HG03066 (cell line): ENCODE measurements around the gene CADPS.

Experiments
- ATAC-seq: cut with Tn5 transposase; IDR thresholded peaks from one replicate; pipeline ENCODE4 v1.9.1; 2021; ENCODE audit warnings: low read depth; ENCODE audit not compliant: unreplicated experiment

The CADPS gene

DNA sequence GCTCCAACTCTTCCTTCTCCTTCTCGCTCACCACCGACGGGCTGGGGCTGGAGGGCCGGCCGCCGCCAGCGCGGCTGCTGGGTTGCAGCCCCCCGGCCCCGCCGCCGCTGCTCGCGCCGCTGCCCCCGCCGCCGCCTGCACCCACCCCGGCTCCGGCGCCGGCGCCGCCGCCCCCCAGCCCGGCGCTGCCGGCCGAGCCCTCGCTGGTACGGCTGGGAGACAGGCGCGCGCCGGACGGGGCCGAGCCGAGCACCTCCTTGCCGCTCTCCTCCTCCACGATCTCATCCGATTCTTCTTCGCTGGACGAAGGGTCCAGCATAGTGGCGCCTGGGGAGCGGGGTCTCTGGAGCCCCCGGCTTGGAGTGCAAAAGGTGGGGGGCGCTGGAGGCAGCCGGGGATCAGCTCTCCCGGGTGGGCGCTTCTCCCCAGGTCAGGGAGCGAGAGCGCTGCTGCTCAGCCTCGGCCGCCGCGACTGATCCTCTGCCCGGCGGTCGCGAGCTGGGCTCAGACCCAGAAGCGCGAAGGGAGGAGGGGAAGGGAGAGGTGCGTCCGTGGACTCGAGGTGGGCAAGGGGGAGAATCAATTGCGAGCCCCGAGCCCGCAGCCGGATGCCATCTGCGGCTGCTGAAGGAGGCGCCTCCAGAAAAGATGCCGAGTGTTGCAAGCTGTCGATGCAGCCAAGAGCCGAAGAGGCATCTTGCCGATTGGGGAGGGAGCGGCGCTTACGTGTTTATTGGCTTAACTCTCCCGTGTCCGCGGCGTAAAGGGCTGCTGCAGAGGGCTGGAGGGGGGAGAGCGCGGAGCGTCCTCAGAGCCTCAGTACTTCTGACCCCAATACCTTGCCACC is at the start of gene CADPS:
TSS of gene CADPS (minus strand) at position 706 of the 847 bp plus-strand sequence. CDS start at position 319, 387 bp downstream.
- no peak for ATAC-seq

DNA sequence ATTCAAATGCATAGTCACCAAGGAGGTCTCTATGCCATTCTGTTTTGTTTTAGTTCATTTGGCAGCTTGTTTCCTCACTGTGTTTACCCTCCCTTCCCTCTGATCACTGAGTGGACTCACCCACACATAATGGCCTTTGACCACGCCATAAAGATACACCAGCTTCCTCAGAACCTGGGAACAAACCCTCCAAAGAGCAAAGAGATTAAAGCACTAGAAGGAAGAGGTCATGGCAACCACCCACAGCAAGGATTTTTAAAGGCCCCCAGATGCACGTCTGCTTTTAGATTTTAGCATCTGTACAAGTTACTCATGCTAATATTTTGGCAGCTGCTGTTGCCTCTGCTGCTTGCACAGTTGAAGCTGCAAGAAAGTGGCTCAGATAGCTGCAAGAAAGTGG is 47.9 kb upstream of the CADPS start:
- no peak for ATAC-seq

DNA sequence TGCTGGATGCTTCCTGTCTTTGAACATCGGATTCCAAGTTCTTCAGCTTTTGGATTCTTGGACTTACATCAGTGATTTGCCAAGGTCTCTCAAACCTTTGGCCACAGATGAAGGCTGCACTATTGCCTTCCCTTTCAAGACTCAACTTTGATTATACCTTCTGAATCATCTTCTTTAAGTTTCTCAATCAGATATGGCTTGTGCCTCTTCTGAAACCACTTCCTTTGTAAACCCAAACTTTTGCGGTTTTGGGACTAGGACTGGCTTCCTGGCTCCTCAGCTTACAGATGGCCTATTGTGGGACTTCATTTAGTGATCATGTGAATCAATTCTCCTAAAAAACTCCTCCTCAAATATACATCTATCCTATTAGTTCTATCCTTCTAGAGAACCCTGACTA is 47.1 kb upstream of the CADPS start:
- ATAC-seq, result no peak

DNA sequence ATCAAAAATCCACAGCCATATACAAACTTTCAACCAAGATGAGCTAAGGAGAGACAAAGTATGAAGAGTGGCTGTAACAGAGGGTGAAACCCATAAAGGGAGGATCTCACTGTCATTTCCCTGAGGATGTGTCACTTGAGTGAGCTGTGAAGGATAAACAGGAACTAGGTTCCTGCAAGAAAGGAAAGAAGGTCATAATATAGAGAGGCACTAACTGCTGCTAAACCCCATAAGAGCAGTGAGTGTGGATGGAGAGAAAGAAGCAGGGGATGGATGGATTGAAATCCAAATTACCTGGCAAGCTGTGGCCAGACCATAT is 45.2 kb upstream of the CADPS start:
- ATAC-seq, result no peak

DNA sequence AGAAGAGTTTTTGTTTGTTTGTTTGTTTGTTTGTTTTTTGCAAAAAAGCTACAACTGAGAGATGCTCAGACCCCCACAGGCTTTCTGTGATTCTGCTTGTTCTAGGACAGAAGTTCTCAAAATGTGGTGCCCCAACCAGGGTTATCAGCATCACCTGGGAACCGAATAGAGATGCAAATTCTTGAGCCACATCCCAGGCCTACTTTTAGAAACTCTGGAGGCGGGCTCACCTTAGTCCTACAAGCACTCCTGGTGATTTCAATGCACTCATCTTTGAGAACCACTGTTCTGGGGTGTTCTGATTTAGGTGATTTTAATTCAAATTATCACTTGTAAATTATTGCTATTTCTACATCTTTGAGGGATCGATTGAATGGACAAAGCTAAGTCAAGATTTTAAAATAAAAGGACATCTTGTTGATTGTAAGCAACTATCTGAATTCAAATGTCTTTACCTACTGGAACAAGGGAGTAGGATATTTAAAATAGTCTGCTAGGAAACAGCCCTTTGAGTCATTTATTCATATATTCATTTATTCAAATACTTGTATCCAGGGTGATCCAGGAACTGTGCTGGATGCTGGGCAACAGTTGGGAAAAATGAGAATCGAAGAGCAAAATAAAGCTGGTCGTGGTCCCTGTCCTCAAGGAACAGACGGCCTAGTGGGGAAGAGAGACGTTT is 44.7 kb upstream of the CADPS start:
- ATAC-seq, result no peak

DNA sequence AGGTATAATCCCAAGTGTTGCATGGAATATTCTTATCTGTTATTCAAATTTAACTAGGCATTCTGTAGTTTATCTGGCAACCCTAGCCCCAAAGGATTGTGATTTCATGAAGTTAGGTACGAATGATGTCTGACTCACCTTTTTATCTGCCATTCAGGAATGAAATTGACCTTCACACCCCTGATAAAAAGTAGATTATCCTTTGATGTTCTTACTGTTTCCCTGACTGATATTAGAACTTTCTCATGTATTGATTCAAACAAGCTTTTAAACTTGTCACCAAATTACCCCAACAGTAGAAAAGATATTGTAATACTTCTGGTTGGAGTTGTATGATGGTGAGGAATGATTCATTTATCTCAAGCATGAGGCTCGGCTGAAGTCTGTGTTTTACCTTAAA is 43.6 kb upstream of the CADPS start:
- no peak for ATAC-seq

DNA sequence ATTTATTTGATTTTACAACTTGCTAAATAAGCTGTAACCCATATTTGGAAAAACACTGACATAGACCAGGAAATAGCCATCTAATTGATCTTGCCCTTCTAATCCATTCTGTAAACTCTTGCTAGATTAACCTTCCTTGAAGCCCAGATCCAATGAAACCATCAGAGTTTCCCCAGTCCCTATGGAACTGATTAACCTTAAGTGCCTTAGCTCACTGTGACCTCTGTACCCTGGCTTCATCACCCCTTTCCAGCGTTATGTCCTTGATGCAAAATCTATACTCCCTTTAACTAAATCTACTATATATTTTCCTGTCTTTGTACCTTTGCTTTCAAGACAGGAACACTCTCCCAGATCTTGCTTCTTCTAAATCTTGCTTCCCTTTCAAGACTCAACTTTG is 42.9 kb upstream of the CADPS start:
- no peak for ATAC-seq

DNA sequence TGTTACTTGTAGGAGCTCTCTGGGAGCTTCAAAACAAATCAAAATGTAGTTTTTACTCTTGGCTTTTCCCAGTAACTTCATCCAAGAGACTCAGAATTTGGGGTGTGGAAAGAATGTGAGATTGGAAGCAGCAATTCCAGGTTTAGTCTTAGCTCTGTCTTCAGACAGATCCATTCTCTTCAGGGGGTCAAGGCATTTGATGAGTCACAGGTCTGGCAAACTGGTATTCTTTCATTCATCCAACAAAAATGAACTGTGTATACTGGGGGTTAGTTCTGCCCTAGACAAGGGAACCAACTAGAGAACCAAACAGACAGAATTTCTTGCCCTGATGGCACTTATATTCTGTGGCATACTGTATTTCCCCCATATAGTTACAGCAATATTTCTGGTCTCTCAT is 36.3 kb upstream of the CADPS start:
- ATAC-seq, result no peak

DNA sequence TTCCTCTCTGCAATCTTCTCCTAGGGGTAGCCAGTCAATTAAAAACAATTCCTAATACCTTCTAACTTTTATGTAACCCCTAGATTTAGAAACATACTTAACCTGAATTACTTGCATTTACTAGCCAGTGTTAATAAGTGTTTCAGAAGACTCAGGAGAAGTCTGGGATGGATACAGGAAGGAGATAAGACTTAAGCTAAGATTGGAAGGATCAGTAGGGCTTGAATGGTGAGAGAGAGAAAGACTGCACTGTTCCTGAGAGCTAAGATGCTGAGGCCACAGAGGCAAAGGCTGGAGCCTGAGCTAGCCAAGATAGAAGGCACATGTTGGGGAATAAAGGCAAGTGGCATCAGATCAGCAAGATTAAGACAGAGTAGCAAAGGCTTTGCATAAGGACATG is 30.1 kb upstream of the CADPS start:
- ATAC-seq, result no peak

DNA sequence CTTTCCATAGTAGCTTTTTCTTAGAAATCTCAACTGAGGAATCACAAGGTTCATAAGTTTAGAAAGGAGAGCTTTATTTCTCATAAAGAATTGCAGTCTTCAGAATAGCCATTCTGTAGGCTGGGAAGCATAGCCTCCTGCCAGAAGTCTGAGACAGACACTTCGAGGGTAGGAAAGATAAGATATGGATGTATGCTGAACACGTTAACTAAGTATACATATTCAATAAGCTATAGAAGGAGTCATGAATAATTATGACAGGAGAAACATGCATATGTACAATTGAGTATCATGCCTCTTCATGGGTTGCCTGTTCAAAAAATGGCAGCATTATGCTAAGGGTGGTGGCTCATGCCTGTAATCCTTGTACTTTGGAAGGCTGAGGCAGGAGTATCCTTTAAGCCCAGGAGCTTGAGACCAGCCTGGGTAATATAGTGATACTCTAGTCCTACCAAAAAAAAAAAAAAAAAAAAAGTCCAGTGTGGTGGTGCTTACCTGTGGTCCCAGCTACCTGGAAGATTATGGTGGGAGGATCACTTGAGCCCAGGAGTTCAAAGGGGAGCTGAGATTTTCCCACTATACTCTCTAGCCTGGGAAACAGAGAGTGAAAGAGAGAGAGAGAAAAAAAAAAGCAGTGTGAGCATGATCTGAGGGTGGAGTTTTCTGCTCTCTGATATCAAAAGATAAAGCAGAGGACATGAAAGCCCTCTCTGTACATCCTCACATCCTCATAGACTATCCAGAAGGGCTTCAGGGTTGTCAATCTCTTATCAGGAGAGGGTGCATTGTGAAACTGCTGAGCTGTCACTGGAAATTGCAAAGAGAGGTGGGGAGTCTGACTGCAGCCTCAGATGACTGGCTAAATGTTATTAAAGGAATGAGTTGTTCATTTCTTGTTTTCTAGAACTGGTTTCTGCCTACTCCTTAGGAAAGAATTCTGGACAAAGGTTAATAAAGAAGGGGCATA is 23.6 kb upstream of the CADPS start:
- no peak for ATAC-seq

DNA sequence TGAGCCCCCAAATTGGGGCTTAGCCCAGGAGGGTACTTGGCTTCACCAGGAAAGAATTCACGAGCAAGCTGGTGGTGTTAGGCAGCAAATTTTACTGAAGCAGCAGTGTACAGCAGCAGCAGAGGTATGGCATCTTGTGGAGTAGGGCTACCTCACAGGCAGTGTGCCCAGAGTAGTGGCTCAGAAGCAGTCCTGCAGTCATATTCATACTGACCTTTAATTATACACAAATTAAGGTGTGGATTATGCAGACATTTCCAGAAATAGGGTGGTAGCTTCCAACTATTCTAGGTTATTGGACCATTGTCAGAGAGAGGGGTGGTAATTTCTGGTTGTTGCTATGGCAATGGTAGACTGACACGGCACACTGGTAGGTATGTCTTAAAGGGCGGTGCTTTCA is 20.7 kb upstream of the CADPS start:
- ATAC-seq, result no peak

DNA sequence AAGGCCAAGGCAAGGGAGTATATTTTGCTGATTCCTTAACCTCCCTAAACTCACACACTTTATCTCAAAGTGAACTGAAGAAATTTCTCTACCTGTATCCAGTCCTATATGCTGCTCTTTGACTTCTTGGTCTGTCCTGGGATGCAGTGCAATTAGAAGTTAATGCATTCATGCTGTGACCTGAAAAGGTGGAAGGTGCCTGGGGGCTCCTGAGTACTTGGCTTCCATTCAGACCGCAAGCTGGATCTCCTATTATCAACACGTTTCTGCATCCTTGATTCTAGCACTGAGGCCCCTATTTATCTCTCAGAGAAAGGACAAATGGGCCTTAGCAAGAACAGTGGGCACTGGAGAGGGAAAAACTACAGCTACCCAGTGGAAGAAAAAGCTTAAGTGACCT is 17.7 kb upstream of the CADPS start:
- ATAC-seq, result no peak

DNA sequence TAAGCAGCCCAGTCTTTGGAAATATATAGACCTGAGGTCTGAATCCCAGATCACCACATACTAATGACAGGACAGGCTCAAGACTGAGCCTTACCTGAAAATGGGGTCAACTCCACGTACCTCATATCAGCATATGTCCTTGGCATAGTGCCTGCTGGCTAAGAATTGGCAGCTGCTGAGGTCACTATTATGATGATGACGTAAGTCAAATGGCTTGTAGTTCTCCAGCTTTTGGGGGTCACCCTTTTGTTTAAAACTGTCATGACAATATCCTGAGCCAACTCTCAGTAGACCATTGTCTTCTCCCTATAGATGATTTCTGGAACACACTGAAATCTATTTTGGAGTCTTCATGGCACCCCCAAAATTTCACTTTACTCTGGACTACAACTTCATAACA is 16.8 kb upstream of the CADPS start:
- ATAC-seq, result no peak

DNA sequence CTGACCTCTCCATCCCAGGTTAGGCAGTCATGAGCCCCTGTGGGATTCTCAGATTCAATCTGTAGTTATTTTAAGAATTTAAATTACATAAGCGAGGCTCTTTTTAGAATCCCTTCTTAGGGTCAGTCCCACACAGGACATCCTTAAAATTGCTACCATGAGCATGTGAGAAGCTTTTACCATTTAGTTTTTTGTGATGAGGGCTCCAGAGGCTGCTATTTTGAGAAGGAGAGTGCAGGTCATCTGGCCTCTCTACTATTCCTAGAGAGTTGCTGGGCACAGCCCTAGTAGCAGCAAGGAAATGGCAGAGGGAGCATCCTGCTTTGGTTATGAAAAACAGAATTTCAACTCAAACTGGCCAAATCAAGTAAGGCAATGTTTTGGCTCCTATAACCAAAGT is 13.6 kb upstream of the CADPS start:
- no peak for ATAC-seq

DNA sequence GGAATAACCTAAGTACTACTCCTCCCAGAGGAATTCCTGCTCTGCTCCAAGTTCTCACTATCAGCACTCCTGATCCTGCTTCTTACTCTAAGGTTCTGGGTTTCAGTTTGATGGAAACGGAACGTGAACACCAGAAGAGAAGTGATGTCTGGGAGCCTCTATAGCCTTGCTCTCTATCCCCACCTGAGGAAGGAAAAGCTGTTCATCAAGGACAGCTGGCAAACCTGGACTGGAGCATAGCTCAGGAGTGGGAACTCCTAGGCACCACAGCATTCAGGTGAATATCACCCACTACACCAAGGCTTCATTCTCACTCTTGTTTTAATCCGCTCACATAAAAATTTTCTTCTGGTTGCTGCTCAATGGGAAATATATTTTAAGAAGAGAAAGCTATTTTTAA is 13.0 kb upstream of the CADPS start:
- no peak for ATAC-seq

DNA sequence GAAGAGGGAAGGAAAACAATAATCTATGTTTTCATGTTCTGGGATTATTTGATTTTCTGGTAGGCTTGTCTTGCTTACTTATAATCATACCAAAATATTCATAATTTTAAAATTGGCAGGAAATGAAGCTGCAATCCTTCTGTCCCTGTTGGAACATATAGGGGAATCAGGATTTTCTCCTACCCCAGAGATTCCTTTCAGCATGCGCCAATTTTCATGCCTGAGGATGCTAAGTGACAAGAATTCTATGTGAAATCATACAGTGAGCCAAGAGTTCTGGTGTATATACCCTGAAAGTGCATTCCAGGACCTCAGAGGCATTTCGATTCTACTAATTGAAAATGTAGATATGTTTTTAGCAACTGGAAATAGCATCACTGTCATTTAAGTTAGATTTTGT is 9.9 kb upstream of the CADPS start:
- no peak for ATAC-seq

DNA sequence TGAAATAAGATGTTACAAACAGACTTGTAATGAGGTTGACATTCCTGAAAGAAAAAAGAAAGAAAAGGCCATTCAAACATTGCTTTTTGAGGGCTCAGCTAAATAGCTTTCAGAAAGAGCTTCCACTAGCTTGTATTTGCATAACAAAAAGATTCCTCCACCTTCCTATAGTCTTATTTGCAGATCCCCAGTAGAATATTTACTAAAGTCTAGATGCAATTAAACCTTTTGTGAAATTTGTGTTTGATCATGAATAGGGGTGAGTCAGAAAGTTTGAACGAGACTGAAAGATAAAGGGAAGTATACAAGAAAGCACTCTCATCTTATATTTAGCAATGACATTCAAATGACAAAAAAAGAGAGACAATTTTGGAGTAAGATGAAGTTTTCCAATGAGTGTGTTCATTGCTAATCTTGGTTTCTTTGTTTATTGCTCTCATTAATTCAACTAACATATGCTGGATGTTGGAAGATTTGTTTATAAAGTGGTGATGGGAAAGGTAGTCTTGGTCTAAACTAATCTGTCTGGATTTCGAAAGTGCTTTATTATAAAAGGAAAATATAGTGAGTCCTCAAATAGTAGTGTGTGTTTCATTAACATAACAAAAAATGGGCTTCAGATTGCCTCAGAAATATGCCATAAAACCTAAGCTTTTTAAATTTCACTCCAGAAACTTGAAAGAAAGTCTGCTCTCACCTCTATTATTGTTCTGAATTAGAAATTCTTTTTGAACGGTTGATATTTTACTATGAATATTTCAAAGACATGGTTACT is 9.1 kb upstream of the CADPS start:
- ATAC-seq, result no peak

DNA sequence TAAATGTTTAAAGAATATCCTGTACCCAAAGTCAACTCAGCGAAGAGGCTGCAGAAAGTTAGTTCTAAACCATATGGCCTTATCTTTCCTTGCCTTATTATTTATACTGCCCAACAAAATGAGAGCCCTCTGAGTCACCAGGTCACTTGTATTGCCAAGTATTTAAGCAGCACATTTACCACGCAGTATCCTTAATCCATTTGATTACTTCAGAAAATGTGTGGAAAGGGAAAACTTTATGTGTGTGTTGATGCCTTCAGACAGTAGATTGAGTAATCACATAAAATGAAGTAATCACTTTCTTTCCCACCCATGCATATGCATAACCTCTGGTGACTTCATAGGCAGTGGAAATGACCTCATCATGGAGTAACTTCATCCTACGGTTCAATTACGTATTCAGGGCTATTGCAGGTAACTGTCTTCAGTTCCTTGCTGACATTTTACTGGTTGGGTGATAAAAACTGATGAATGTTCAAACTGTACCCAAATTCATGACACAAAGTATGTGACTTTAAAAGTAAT is 7.5 kb upstream of the CADPS start:
- ATAC-seq, result no peak

DNA sequence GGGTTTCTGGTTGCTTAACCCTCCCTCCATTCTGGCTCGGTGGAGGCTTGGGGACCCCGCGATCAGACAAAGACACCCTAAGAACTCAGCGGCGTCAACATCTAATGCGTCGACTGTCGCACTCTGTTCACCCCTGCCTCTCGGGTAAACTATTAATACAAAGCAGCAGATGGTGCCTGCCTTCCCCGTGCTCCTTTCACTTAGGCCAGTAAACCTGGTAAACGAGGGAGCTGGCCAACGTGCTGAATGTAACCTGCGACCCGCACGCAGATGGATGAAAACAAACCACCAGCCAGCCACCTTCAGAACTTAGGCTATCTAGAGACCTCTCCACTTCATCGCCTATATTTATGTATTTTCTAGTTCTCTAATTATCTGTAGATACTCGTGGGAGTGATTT is 848 bp upstream of the CADPS start:
- ATAC-seq, result no peak

DNA sequence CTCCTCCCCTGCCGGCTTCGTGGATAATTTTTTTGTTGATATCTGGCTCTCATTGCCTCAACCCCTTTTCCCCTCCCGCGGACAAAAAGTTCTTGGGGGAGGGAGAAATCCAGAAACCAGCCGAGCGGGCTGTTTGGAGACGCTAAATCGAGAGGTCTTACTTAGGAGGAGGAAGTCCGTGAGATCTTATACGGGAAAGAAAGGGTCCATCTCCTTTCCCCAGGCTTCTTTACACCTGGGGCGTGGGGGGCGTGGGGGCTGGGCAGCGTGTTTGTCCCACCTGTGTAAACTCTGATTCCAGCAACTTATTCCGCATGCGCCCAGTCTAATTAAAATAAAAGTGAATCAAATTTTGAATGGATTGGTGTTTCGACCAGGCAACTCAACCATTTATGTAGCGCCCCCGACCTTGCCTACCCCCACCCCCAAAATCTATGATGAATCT is 364 bp upstream of the CADPS start:
- no peak for ATAC-seq
